Measurements from ENCODE around the gene GPRC5A.

The GPRC5A gene

GRCh38 chr12:12887471-12887870 lies 3.9 kb upstream of the GPRC5A start:
- DNase-seq: no peak

GRCh38 chr12:12889701-12890100 lies 1.7 kb upstream of the GPRC5A start:
- no peak for DNase-seq

GRCh38 chr12:12890543-12891079 lies 751 bp upstream of the GPRC5A start:
- peak; percentile 82 for DNase-seq

DNA sequence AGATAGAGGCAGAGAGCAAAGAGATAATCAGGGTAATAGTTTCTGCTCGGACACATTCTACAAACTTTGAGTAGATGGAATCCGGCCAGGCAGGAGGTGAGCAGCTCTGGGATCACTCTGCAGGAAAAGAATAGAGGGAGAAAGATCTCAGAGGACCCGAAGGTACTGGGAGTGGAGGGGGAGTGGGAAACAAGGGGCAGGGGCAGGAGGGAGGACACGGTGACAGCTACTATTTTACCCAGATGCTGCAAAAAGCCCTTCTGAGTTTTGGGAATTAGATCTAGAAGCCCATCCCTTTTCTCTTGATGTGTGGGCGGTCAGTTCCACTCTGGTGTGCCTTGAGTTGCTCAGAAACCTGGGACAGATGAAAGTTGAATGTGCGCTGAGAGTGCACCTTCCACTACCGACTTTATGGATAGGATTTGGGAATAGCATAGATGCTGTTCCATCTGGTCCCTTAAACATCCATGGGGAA lies 556 bp downstream of the GPRC5A start:
- DNase-seq: no peak

- no peak for DNase-seq
Observed at GRCh38 chr12:12892681-12893141, 1.3 kb downstream of the GPRC5A start.

DNA sequence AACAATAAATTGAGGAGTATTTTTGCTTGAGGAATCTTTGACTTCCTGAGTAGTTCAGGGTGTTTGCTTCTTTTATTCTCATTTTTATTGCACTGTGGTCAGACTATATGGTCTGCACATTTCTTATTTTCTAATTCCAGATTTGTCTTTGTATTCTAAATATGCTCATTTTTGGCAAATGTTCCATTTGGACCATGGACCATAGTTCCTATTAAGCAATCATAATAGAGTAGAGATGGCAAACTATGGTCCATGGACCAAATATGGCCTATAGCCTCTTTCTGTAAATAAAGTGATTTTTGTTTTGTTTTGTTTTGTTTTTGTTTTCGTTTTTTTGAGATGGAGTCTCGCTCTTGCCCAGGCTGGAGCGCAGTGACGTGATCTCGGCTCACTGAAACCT lies 2.1 kb downstream of the GPRC5A start:
- DNase-seq: no peak

DNA sequence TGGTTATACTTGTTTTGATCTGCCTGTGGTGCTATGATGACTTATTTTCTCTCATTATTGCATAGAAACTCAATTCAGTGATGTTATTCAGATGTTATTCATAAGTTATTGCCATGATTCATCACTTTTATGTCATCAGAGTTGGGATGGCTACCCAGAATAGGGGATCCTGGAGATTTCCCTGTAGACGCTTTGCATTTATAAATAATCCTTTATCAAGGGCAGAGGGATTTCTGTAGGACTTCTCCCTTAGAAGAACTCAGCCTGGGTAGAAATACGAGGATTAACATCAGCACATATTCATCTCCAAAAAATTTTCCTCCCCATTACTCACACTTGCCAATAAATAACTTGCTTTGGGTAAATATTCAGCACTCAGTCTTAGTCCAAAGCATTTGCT lies 4.9 kb downstream of the GPRC5A start:
- DNase-seq: no peak

DNA sequence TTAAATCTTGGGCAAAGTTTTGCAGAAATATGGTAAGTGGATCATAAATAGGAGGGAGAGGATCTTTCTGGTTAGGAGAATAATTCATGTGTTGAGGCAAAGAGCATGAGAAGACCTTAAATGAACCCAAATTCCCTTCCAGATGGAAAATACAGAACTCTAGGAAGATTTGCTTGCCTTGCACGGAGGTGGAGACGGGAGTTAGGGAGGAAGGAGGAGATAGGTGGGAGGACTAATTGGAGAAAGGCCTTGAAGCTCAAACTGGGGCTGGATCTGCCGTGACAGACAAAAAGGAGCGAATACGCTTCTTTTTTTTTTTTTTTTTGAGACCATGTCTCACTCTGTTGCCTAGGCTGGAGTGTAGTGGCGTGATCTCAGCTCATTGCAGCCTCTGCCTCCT lies 5.9 kb downstream of the GPRC5A start:
- no peak for DNase-seq

DNA sequence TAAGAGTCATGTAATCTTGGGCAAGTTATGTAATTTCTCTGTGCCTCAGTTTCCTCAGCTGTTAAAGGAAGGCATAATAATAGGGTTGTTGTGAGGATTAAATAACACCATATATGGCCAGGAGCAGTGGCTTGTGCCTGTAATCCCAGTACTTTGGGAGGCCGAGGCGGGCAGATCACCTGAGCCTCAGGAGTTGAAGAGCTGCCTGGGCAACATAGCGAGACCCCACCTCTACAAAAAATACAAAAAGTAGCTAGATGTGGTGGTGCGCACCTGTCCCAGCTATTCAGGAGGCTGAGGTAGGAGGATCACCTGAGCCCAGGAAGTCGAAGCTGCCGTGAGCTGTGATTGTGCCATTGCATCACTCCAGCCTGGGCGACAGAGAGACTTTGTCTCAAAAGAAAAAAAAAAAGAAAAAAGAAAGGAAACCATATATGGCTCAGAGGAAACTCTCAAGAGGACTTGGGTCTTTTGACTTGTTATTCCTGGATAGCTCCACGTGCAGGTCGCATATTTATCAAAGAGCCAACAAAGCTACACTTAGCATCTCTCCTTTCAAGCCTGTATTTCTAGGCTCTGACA lies 6.9 kb downstream of the GPRC5A start:
- DNase-seq: no peak

- no peak for DNase-seq
Observed at GRCh38 chr12:12898911-12899511, 7.6 kb downstream of the GPRC5A start.

DNA sequence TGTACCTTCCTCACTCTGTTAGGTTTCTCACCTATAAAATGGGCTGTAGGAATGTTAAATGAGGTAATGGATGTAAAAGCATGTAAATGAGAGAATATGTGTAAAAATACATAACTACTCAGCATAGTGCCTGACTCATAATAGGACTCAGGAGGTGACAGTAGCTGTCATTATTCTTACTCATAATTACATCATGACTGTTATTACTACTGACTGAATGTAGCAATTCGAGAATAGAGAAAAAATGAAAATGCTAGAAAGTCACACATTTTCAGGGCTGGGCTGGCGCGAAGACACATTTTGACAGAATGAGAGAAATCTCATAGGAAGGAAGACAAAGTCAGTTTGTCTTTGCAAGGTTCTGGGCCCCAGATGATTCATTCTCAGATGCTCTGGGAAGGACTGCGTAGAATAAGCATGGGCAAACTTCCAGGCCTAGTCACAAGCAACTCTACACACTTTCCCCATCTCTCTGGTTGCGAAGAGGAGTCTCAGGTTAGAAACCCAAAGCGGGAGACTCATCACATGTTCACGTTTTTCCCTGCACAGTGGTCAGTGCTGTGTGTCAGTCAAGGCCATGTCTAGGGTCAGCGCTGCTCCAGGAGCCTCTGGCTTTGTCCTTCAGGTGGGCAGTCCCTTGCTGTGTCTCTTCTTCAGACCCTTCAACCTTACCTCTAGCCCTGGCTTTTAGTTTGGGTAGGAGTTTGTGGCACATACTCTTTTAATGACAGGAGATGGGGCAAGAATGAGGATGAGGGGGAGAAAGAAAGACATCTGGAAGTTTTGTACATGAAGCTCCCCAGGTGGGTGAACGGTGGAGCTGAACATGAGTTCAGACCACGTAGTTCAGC lies 8.4 kb downstream of the GPRC5A start:
- DNase-seq: no peak

GRCh38 chr12:12900786-12901157 lies 9.4 kb downstream of the GPRC5A start:
- DNase-seq: no peak

GRCh38 chr12:12901158-12901791 lies 9.9 kb downstream of the GPRC5A start:
- DNase-seq: peak; percentile 33

GRCh38 chr12:12902036-12902435 lies 10.7 kb downstream of the GPRC5A start:
- no peak for DNase-seq

GRCh38 chr12:12903642-12904609 lies 12.6 kb downstream of the GPRC5A start:
- no peak for DNase-seq

GRCh38 chr12:12907552-12907951 lies 16.2 kb downstream of the GPRC5A start:
- no peak for DNase-seq

DNA sequence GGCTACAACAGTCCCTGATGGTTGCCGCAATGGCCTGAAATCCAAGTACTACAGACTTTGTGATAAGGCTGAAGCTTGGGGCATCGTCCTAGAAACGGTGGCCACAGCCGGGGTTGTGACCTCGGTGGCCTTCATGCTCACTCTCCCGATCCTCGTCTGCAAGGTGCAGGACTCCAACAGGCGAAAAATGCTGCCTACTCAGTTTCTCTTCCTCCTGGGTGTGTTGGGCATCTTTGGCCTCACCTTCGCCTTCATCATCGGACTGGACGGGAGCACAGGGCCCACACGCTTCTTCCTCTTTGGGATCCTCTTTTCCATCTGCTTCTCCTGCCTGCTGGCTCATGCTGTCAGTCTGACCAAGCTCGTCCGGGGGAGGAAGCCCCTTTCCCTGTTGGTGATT lies 16.9 kb downstream of the GPRC5A start:
- no peak for DNase-seq

GRCh38 chr12:12908711-12909110 lies 17.3 kb downstream of the GPRC5A start:
- DNase-seq: no peak

GRCh38 chr12:12909228-12909994 lies 18.0 kb downstream of the GPRC5A start:
- no peak for DNase-seq

DNA sequence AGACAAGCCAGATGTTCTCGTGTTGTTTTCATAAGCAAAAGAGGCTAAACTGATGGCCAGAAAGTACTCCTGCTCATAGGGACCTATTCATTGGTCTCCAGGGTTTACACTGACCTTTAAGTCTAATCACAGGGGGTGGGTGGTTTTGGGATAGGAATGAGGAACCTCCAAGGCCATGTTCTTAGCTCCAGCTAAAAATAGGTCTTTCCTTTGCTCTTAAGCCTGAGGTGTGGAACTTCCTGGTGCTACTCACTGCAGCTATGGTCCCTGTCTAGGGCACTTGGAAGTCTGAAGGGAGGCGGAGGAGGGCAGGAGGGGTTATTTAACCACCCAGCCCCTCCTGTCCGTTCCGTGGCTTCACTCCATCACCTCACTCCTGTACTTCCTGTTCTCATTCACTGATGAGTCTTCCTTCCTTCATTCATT lies 18.6 kb downstream of the GPRC5A start:
- DNase-seq: no peak

DNA sequence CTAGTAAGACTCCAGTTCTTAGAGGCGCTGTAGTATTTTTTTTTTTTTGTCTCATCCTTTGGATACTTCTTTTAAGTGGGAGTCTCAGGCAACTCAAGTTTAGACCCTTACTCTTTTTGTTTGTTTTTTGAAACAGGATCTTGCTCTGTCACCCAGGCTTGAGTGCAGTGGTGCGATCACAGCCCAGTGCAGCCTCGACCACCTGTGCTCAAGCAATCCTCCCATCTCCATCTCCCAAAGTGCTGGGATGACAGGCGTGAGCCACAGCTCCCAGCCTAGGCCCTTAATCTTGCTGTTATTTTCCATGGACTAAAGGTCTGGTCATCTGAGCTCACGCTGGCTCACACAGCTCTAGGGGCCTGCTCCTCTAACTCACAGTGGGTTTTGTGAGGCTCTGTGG lies 21.3 kb downstream of the GPRC5A start:
- no peak for DNase-seq

Data from NCI-H69 (cell line).